8988T (cell line): ENCODE results near the gene ALS2.
"Not testable (repeated sequence)": the region's sequence is repeated elsewhere in the genome, so short reads cannot be mapped to it uniquely, and the experiment has no call there.

ENCODE experiments used
- DNase-seq: peaks from one replicate; pipeline ENCODE4 v3.0.0; 2011

ALS2 gene

DNA sequence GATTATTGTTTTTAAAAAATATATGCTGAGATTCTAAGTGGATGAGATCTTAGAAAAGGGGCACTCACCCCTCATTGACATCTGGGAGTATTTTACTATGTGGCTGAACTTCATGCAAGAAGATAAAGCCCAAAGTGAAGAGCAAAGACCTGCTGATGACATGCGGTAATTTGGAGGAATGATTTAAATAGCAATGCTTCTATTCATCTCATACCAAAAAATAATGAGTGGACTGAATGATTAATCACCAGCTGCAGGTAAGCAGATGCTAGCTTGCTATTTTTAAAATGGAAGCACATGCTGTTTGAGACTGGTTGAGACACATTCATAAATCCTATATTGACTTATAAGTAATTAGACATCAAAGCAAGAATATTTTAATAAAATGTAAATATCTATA is 12.9 kb upstream of the ALS2 start:
- DNase-seq = no peak

GRCh38 chr2:201790989-201791388 is 10.3 kb upstream of the ALS2 start:
- no peak for DNase-seq

DNA sequence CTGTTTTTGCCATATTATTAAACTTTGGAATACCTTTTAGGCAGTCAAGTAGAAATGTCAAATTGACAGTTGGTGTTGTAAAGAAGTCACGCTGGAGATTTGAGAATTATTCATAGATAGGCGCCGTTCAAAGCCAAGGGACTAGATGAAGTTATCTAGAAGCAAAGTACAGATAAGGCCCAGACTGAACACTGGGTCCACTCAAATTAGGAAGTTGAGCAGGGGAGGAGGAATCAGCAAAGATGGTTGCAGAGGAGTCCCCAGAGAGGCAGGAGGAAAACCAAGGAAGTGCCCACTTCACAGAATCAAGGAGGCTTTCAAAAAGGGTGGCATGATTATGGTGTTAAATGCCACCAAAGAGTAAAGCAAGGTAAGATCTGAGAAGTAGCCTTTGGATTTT is 9.6 kb upstream of the ALS2 start:
- no peak for DNase-seq

GRCh38 chr2:201789395-201789794 is 8.7 kb upstream of the ALS2 start:
- DNase-seq = no peak

- DNase-seq = no peak
These were observed 7.6 kb upstream of the ALS2 start for GRCh38 chr2:201788371-201788770.

- DNase-seq = no peak
These were observed 5.7 kb upstream of the ALS2 start for GRCh38 chr2:201786471-201786870.

GRCh38 chr2:201785135-201785534 is 4.4 kb upstream of the ALS2 start:
- DNase-seq = no peak

DNA sequence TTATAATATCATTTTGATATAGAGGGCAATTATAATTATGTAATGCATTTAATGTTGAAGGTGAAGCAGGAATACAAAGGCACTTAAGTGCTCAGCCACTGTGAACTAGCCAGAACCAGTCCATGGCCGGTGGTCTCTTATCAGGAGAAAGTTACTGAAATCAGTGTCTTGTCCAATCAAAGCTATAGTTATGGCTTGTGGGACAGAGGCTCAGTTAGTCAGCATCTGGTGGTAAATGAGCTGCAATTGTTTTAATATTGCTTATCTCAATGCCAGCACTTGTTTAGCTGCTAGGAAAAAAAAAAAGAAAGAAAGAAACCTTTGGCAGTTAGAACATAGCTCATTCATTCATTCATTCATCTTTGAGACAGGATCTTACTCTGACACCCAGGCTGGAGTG is 3.8 kb upstream of the ALS2 start:
- no peak for DNase-seq

- DNase-seq = no peak
These were observed 871 bp upstream of the ALS2 start for GRCh38 chr2:201781557-201782051.

GRCh38 chr2:201779901-201780673 is 646 bp downstream of the ALS2 start:
- no peak for DNase-seq

DNA sequence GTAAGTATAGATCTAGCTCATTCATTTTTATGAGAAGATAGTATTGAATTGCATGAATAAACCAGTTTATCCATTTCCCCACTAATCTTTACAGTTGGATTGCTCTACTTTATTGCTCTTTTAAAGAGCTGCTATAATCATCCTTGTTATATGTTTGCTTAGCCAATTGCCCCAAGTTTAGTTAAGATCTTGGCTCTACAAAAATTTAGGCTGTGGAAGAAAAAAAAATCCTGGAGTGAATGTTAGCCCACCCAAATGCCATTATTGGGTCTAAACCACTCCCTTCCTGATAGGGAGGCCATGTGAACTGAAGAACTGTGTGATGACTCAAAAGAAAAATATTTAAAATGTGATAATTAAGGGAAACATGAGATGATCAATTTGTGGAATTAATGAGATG is 2.9 kb downstream of the ALS2 start:
- DNase-seq = no peak

DNA sequence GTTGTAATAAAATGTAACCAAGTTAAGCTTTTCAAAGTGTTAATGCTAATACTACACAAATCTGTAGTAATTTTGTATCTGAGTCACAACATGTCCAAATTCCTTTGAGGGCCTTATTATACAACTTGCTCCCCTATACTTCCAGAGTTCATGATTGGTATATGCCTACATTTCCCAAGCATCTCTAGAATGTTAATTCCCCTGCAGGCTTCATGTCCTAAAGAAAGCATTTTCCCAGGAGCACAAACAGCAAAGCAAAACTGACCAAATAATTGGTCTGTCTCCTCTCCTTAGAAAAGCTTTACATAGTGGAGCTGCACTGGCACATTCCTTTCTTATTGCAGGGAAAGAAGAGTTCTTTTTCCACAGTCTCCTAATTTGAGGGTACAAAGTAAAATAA is 3.7 kb downstream of the ALS2 start:
- DNase-seq = no peak

DNA sequence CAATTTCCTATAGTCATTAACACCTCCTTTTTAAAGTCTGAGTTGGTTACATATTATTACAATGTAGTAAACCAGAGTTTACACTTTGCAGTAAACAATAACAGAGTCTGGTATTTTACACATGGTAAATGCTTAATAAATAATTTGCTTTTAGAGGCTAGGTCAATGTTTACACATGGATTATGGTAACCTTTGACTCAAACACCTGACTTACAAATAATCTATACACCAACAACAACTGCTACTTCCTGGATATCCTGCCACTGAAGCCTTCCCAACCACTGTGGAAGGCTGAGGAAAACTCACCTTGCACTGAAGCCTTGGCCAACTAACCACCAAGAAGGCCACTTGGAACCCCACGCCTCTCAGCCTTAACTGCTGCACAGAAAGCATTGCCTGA is 5.4 kb downstream of the ALS2 start:
- DNase-seq = no peak

- DNase-seq = no peak
These were observed 6.2 kb downstream of the ALS2 start for GRCh38 chr2:201774546-201774945.

DNA sequence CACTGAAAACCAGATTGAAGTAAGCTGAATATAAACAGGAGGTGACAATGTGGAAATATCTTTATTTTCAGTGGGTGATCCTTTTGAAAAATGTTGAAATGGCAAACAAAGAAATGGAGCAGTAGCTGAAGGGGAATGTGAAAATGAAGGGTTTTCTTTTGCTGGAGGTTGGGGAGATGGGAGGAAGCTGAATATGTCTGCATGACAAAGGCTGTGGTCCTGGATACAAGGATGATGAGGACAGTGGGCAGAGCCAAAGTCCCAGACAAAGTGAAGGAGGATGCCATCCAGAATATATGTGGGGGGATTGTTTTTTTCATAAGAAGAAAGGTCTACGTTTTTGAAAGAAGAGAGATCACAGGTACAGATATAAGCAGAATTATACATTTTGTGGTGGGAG is 6.7 kb downstream of the ALS2 start:
- no peak for DNase-seq

DNA sequence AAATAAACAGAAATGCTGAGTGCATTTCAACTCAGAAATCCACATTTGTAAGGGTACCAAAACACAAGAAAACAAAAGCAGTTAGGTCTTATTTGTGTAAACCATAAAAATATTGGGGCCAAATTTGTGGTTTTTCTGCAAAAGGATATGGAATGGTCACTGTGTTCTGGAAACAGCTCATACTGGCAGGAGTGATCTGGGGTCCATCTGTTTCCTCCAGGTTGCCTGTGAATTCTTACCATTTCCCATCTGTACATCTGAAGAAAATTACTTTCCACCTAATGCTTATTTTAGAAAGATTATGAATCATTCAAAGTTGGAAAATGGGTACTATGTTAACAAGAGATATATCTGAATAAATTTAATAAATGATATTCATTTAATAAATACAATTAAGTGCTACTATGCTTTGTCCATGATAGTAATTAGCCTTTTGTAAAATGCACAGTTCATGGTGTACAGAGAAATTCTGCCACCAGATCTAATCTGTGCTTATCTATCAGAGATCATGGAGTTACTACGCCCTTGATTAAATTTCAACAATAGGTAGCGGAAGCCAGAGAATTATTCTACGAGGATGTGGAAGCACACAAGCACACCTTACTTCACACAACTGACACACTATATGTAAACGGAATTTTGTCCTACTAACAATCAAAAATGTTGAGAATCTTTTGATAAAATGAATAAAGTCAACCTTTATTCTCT is 10.9 kb downstream of the ALS2 start:
- DNase-seq = no peak

DNA sequence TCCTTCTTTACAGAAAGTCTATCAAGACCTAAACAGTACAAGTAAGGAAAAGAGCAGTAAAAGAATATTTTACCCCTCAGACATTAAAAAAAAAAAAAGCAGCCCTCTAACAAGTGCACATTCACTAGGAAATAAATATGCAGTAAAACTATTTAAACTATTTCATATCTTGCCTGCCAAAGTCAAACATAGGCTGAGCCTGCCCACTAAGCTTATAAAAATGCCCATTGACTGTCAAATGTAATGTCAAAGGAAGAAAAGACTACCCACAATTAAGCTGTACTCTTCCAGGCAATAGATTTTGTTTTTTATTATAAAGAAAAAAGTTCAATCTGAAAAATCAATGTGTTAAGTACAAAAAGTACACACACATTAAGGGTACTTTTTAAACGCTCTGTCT is 11.8 kb downstream of the ALS2 start:
- no peak for DNase-seq

DNA sequence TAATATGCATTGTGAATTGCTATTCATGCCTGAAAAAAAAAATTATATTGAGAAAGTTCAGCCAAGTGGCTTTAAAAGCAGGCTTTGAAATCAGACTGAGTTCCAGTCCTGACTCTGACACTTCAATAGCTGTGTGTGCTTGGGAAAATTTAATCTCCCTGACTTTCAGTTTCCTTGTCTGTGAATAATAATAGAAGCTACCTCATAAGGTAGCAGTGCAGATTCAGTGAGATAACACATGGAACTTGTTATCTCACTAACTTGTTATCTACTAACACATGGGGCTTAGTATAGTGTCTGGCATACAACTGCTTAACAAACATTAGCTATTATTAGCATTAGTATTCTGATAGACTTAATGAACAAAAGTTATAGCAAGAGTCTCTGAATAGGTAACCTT is 14.9 kb downstream of the ALS2 start:
- DNase-seq = no peak

DNA sequence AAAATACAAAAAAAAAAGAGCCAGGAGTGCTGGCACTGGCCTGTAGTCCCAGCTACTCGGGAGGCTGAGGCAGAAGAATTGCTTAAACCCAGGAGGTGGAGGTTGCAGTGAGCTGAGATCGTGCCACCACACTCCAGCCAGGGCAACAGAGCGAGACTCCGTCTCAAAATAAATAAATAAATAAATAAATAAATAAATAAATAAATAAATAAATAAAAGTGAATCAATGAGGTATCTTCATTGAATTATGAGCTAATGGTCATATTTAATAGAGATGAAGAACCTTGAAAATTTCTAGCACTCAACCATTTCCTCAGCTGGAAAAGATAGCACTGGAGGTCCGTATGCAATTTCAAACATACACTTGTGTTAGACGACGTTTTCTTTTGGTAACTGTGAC is 16.3 kb downstream of the ALS2 start:
- DNase-seq = not testable (repeated sequence)

DNA sequence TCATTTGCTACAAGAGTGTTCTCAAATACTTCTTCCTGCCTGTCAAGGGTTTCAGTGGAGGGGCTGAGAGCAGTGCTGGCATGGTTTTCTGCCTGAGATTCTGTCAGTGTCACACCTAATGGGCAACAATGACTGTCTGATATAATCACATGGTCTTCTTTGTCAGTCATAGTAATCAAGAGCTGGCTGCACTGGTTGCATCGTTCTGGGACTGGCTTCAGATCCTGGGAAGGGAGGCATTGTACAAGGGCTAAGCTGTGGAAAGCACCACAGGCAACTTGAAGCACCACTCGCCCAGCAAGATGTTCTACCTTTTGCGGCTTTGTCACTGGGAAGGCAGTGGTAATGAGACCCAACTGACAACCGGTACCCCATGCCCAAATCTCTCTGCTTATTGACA is 19.6 kb downstream of the ALS2 start:
- no peak for DNase-seq

GRCh38 chr2:201759567-201759966 is 21.2 kb downstream of the ALS2 start:
- DNase-seq = no peak

DNA sequence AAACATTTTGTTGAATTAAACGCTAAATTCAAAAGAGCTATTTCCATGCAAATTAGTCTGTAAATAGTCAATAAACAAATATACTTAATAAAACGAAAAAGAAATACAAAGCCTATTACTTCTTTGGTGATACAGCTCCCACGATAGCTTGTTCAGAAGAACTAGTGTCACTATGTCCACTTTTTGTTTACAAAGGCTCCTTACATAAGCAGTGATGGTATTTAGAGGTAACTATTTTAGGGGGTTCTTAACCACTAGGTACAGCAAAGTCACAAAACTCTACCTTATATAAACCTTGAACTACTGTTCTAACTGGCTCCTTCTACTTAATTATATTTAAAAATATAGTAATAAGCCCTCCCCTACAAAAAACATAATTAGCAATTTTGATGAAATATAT is 21.9 kb downstream of the ALS2 start:
- no peak for DNase-seq

DNA sequence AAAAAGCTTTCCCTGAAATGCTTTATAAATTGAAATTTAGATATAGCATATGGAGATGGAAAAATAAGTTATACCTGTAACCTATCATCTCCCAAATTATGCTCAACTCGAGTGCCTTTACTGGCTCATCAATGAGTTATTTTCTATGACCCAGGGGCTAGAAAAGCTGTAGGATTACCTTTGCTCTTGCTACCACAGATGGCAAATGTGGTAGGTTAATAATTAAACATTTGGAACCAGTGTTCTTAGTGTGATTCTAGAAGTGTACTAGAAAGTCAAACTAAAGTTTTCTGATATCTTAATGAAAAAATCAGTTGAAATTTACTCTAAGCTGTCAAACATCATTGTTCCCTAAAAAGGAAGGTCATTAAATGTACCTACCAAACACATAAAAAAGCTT is 22.5 kb downstream of the ALS2 start:
- DNase-seq = no peak

GRCh38 chr2:201754717-201755415 is 25.9 kb downstream of the ALS2 start:
- DNase-seq = no peak
